SJCRH30 (cell line): ENCODE measurements around the gene PHLDA3. TPM values are rescaled to one million over a fixed set of nuclear protein-coding genes. Genes with fewer than 3 reads are reported as not detected.

ENCODE experiments used
- DNase-seq, 2 experiments: peaks; one replicate each; pipeline ENCODE4 v3.0.0-alpha.2; 2015 to 2020
- H3K27ac ChIP-seq: fragments of 250-450 bp; sonication (Bioruptor Pico); 2 replicates; pipeline ENCODE4 v1.5.1; 2020; ENCODE audit warnings: mild to moderate bottlenecking, moderate library complexity
- H3K27me3 ChIP-seq: fragments of 250-450 bp; sonication (Bioruptor Pico); 2 replicates; pipeline ENCODE4 v1.5.1; 2020; ENCODE audit warnings: mild to moderate bottlenecking, moderate library complexity
- H3K36me3 ChIP-seq: fragments of 250-450 bp; sonication (Bioruptor Pico); 2 replicates; pipeline ENCODE4 v1.5.1; 2020; ENCODE audit warnings: mild to moderate bottlenecking, moderate library complexity
- H3K4me1 ChIP-seq: fragments of 250-450 bp; sonication (Bioruptor Pico); 2 replicates; pipeline ENCODE4 v1.5.1; 2020; ENCODE audit warnings: mild to moderate bottlenecking, moderate library complexity
- H3K4me3 ChIP-seq: fragments of 250-450 bp; sonication (Bioruptor Pico); 2 replicates; pipeline ENCODE4 v1.5.1; 2020; ENCODE audit warnings: mild to moderate bottlenecking, moderate library complexity
- H3K9me3 ChIP-seq: fragments of 250-450 bp; sonication (Bioruptor Pico); replicated peaks from 2 replicates; pipeline ENCODE4 v1.5.1; 2020; ENCODE audit warnings: mild to moderate bottlenecking, moderate library complexity
- total RNA-seq: library from RNA; depleted of rRNA; stranded (reverse); fragments of >200 nt; shearing (Covaris generic); gene quantifications from 2 replicates; pipeline ENCODE4 v1.2.3, GENCODE V29; 2014; rRNA removed

The PHLDA3 gene
- total RNA-seq, 1 experiment from 2014 or later = 30.8 TPM

DNA sequence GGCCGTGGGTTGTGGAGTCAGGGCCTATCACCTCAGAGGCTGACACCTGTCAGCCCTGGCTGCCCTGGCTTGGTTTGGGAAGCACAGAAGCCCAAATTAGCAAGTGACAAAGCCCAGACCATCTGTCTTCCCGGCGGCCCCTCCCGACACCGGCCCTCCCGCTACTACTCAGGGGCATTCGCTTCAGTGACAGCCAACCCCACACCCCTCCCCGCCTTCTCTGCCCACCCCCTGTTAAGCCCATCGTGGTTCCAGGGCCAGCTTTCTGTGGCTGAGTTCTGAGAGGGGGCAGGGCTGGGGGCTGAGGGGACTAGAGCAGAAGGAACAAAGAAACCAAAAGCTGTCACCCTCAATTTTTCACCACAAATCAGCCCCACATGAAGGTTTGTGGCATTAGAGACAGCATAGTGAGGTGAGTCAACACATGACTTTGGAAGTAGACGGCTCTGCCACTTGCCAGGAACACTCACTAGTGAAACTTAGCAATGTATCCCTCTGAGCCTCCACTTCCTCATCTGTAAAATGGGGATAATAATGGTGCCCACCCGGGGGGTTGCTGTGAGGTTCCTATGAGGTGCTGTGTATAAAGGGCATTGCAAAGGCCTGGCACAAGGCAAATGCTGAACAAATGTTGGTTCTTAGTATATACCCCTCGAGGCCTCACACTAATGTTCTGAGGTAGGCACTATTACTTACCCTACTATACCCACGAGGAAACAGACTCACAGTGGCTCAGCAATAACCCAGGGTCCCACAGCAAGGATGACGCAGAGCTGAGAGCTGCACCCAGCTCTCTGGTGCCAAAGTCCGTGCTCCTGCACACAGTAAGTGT, 42.3 kb downstream of the PHLDA3 start:
- DNase-seq = peak; percentile 81
- peaks cover 62% of the 10 kb centered on the region for H3K4me1 ChIP-seq
- H3K27me3 ChIP-seq = no peaks in the 10 kb centered on the region
- peak overlapping the region; percentile 25 for H3K27ac ChIP-seq
- H3K36me3 ChIP-seq = no peaks in the 10 kb centered on the region
- H3K9me3 ChIP-seq = no peaks in the 10 kb centered on the region
- no peak overlapping the region for H3K4me3 ChIP-seq

- Histone ChIP-seq H3K36me3 (no peaks in the 10 kb centered on the region), H3K9me3 (no peaks in the 10 kb centered on the region), H3K27ac (peak overlapping the region; percentile 94), H3K27me3 (no peaks in the 10 kb centered on the region), H3K4me1 (peaks cover 56% of the 10 kb centered on the region), H3K4me3 (no peak overlapping the region)
- peak; percentile 89 to 92 for DNase-seq
Measured at GRCh38 chr1:201424146-201424545, 44.8 kb downstream of the PHLDA3 start.

- Histone ChIP-seq H3K9me3 (no peaks in the 10 kb centered on the region), H3K36me3 (no peaks in the 10 kb centered on the region), H3K27me3 (no peaks in the 10 kb centered on the region), H3K4me1 (peaks cover 61% of the 10 kb centered on the region), H3K27ac (peak overlapping the region; percentile 94), H3K4me3 (no peak overlapping the region)
- DNase-seq = no peak
Measured at GRCh38 chr1:201423655-201424054, 45.3 kb downstream of the PHLDA3 start.

- Histone ChIP-seq H3K36me3 (peaks cover 4% of the 10 kb centered on the region; the same call in 1 of the 2 replicates), H3K4me3 (no peak overlapping the region; the same call in 1 of the 2 replicates), H3K27ac (peak overlapping the region; percentile 94), H3K4me1 (peaks cover 64% of the 10 kb centered on the region), H3K9me3 (no peaks in the 10 kb centered on the region), H3K27me3 (no peaks in the 10 kb centered on the region)
- DNase-seq = peak; percentile 94 to 97
Measured at GRCh38 chr1:201422436-201423030, 46.5 kb downstream of the PHLDA3 start.

DNA sequence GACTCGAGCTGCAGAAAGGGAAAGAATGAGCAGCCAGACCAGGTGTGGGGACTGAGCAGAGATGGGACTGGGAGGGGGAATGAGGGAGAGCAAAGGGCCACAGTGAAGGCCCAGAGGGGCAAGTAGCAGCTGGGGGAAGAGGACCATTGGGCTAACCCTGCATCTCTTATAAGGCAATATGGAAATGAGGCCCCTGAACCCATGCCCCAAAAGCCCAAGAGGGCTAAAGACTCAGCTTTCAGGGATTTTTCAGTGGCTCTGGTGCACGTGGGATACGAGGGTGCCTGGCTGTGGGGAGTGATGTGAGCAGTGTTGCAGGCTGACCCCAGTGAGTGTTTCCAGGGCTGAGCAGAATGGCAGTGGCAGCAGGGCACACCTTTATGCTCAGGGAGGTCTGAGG, 47.0 kb downstream of the PHLDA3 start:
- peak in 1 of 2 experiments; percentile 75 for DNase-seq
- peak overlapping the region; percentile 94 for H3K27ac ChIP-seq

GRCh38 chr1:201421041-201421440, 47.9 kb downstream of the PHLDA3 start:
- peak; percentile 68 to 73 for DNase-seq
- Histone ChIP-seq H3K9me3 (no peaks in the 10 kb centered on the region), H3K4me3 (peak overlapping the region; percentile 61), H3K27me3 (no peaks in the 10 kb centered on the region), H3K36me3 (peaks cover 19% of the 10 kb centered on the region), H3K27ac (peak overlapping the region; percentile 94), H3K4me1 (peaks cover 52% of the 10 kb centered on the region)

More for the DNA sequence above, 47.0 kb downstream of the PHLDA3 start:
- peaks cover 9% of the 10 kb centered on the region for H3K36me3 ChIP-seq
- no peaks in the 10 kb centered on the region for H3K27me3 ChIP-seq
- peaks cover 62% of the 10 kb centered on the region for H3K4me1 ChIP-seq
- peak overlapping the region; percentile 61 for H3K4me3 ChIP-seq
- H3K9me3 ChIP-seq = no peaks in the 10 kb centered on the region

DNA sequence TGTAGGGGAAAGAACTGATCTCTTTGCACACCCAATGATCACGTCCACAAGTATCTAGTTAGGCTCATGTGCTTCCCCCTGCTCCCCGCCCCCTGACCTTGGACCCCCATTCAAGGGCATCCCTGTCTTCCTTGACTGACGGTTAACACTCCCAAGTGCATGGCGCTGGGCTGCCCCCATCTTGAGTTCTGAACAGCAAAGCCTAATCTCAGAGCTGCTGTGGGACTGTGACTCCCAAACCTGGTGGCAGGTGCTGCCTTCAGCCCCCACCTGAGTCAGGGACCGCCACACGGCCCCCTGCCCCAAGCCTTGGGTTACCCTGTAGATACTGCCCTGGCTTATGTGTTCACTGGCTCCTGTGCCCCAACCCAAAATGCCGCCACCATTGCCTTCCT, 48.4 kb downstream of the PHLDA3 start:
- peak; percentile 51 to 57 for DNase-seq
- Histone ChIP-seq H3K4me3 (peak overlapping the region; percentile 61), H3K36me3 (peaks cover 23% of the 10 kb centered on the region), H3K27me3 (no peaks in the 10 kb centered on the region), H3K9me3 (no peaks in the 10 kb centered on the region), H3K27ac (peak overlapping the region; percentile 94), H3K4me1 (peaks cover 49% of the 10 kb centered on the region)

GRCh38 chr1:201419746-201420607, 49.0 kb downstream of the PHLDA3 start:
- Histone ChIP-seq H3K27me3 (no peaks in the 10 kb centered on the region), H3K4me1 (peaks cover 49% of the 10 kb centered on the region), H3K4me3 (peak overlapping the region; percentile 61), H3K36me3 (peaks cover 30% of the 10 kb centered on the region), H3K9me3 (no peaks in the 10 kb centered on the region), H3K27ac (peak overlapping the region; percentile 94)
- DNase-seq = peak; percentile 85 to 87

- peak overlapping the region; percentile 61 for H3K4me3 ChIP-seq
- H3K4me1 ChIP-seq = peaks cover 44% of the 10 kb centered on the region
- H3K36me3 ChIP-seq = peaks cover 35% of the 10 kb centered on the region
- no peaks in the 10 kb centered on the region for H3K9me3 ChIP-seq
- H3K27me3 ChIP-seq = no peaks in the 10 kb centered on the region
- peak overlapping the region; percentile 94 for H3K27ac ChIP-seq
- peak; percentile 72 to 75 for DNase-seq
Measured at GRCh38 chr1:201419256-201419655, 49.7 kb downstream of the PHLDA3 start.

- H3K27ac ChIP-seq = no peak overlapping the region
- H3K9me3 ChIP-seq = no peaks in the 10 kb centered on the region
- no peak for DNase-seq
- H3K27me3 ChIP-seq = no peaks in the 10 kb centered on the region
- no peak overlapping the region for H3K4me3 ChIP-seq
- peaks cover 43% of the 10 kb centered on the region for H3K36me3 ChIP-seq
- H3K4me1 ChIP-seq = peaks cover 36% of the 10 kb centered on the region
Measured at GRCh38 chr1:201418461-201418860, 50.5 kb downstream of the PHLDA3 start.

Other genes with a start within 250 kb of the PHLDA3 start
- gene PKP1, start 185.7 kb downstream of the PHLDA3 start, total RNA-seq = not detected in 2 replicates
- gene TNNT2, start 91.5 kb downstream of the PHLDA3 start, total RNA-seq = 74.9 and 90.0 TPM in 2 replicates
- gene LAD1, start 69.9 kb downstream of the PHLDA3 start, total RNA-seq = 1.1 and 2.9 TPM in 2 replicates
- gene TNNI1, start 47.5 kb downstream of the PHLDA3 start, total RNA-seq = 230 and 281 TPM in 2 replicates
- 80.6 and 84.6 TPM in 2 replicates for gene CSRP1, start 37.9 kb upstream of the PHLDA3 start, total RNA-seq
- 63.8 and 68.2 TPM in 2 replicates for gene NAV1, start 69.9 kb upstream of the PHLDA3 start, total RNA-seq